ENCODE data around the gene PRKCE. TPM values are rescaled to one million over a fixed set of nuclear protein-coding genes. Genes with fewer than 3 reads are reported as not detected.

PRKCE gene
- polyA plus RNA-seq, 3 donors = 1.3 to 7.7 (median 2.3) TPM

- H3K27ac ChIP-seq (ENCODE audit: low read depth in 1 of 2, low read length in 2 of 2) = no peak overlapping the region
- H3K4me1 ChIP-seq (ENCODE audit: control insufficient read depth in 1 of 2, insufficient read depth in 2 of 2, low read length in 2 of 2) = no peaks in the 10 kb centered on the region
- H4K20me1 ChIP-seq (ENCODE audit: insufficient read depth, low read length) = no peaks in the 10 kb centered on the region
- intact Hi-C loops (cut with micrococcal nuclease) = no loop called here
- no peak overlapping the region for H3K4me2 ChIP-seq (replicated peaks; ENCODE audit: extremely low read depth, low read length, poor library complexity, severe bottlenecking)
- H3K27me3 ChIP-seq (ENCODE audit: control insufficient read depth in 2 of 2, insufficient read depth in 2 of 2, low read length in 2 of 2) = no peaks in the 10 kb centered on the region
- no peak overlapping the region for H3K9ac ChIP-seq (ENCODE audit: insufficient read depth, low read length, poor library complexity, severe bottlenecking)
- H3K4me3 ChIP-seq (replicated peaks in 1 of 3; ENCODE audit: low read depth in 2 of 3, low read length in 3 of 3) = no peak overlapping the region
- no peaks in the 10 kb centered on the region for H3K79me2 ChIP-seq (ENCODE audit: insufficient read depth, low read length)
- DNase-seq = no peak
- no peak overlapping the region for H3K27ac Mint-ChIP-seq
- TF ChIP-seq CTCF (IDR thresholded peaks at IDR 0.05) = no peak
- H3K4me1 Mint-ChIP-seq = no peaks in the 10 kb centered on the region
- no peaks in the 10 kb centered on the region for H3K9me3 Mint-ChIP-seq
- no peaks in the 10 kb centered on the region for H3K9me3 ChIP-seq (replicated peaks in 1 of 2; ENCODE audit: control insufficient read depth in 1 of 2, insufficient read depth in 1 of 2, low read length in 2 of 2)
- H3K27me3 Mint-ChIP-seq (ENCODE audit: low read depth in 3 of 3) = peaks cover 0 to 1% (median 1%) of the 10 kb centered on the region in 3 donors
- WGBS (ENCODE audit: insufficient coverage) = 90% methylated on average over 6 of the region's 8 CpGs
- no peak overlapping the region for H2AFZ ChIP-seq (ENCODE audit: insufficient read depth, low read depth, low read length, poor library complexity, severe bottlenecking)
- no peaks in the 10 kb centered on the region for H3K36me3 ChIP-seq (replicated peaks in 1 of 2; ENCODE audit: control insufficient read depth in 1 of 2, insufficient read depth in 2 of 2, low read length in 2 of 2)
- no peaks in the 10 kb centered on the region for H3K36me3 Mint-ChIP-seq
- H3K4me3 Mint-ChIP-seq = no peak overlapping the region
These were observed 24.9 kb upstream of the PRKCE start for GRCh38 chr2:45626387-45627221.

DNA sequence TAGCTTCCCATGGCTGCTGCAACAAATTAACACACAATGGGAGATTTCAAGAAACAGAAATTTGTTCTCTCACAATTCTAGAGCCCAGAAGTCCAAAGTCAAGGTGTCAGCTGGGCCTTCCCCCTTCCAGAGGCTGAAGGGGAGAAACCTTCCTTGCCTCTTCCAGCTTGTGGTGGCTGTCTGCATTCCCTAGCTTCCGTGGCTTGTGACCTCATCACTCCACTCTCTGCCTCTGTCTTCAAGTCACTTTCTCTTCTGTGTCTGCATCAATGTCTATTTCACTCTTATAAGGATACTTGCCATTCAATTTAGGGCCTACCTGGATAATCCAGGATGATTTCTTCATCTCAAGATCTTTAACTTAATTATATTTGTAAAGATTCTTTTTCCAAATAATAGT lies 23.6 kb upstream of the PRKCE start:
- Mint-ChIP-seq H3K4me1 (no peaks in the 10 kb centered on the region), H3K27ac (no peak overlapping the region), H3K9me3 (no peaks in the 10 kb centered on the region), H3K36me3 (no peaks in the 10 kb centered on the region), H3K27me3 (ENCODE audit: low read depth in 3 of 3) (peaks cover 0 to 3% (median 1%) of the 10 kb centered on the region in 3 donors), H3K4me3 (no peak overlapping the region)
- Histone ChIP-seq H3K4me2 (replicated peaks; ENCODE audit: extremely low read depth, low read length, poor library complexity, severe bottlenecking) (no peak overlapping the region), H3K27ac (ENCODE audit: low read depth in 1 of 2, low read length in 2 of 2) (no peak overlapping the region), H3K9ac (ENCODE audit: insufficient read depth, low read length, poor library complexity, severe bottlenecking) (no peak overlapping the region), H3K79me2 (ENCODE audit: insufficient read depth, low read length) (no peaks in the 10 kb centered on the region), H3K36me3 (replicated peaks in 1 of 2; ENCODE audit: control insufficient read depth in 1 of 2, insufficient read depth in 2 of 2, low read length in 2 of 2) (no peaks in the 10 kb centered on the region), H3K4me1 (ENCODE audit: control insufficient read depth in 1 of 2, insufficient read depth in 2 of 2, low read length in 2 of 2) (no peaks in the 10 kb centered on the region), H2AFZ (ENCODE audit: insufficient read depth, low read depth, low read length, poor library complexity, severe bottlenecking) (no peak overlapping the region), H4K20me1 (ENCODE audit: insufficient read depth, low read length) (no peaks in the 10 kb centered on the region), H3K4me3 (replicated peaks in 1 of 3; ENCODE audit: low read depth in 2 of 3, low read length in 3 of 3) (no peak overlapping the region), H3K27me3 (ENCODE audit: control insufficient read depth in 2 of 2, insufficient read depth in 2 of 2, low read length in 2 of 2) (no peaks in the 10 kb centered on the region), H3K9me3 (replicated peaks in 1 of 2; ENCODE audit: control insufficient read depth in 1 of 2, insufficient read depth in 1 of 2, low read length in 2 of 2) (no peaks in the 10 kb centered on the region)
- TF ChIP-seq CTCF (IDR thresholded peaks at IDR 0.05) = no peak
- intact Hi-C loops (cut with micrococcal nuclease) = no loop called here
- DNase-seq = no peak
- 83% methylated on average over 1 of the region's 1 CpG for WGBS (ENCODE audit: insufficient coverage)
